ENCODE measurements around the gene AP2M1.

- TF ChIP-seq CTCF (IDR thresholded peaks at IDR 0.05) = no peak
- TF ChIP-seq POLR2A (IDR thresholded peaks at IDR 0.05; ENCODE audit: low read depth) = no peak
- TF ChIP-seq POLR2AphosphoS5 (IDR thresholded peaks at IDR 0.05) = no peak
- no peak for TF ChIP-seq EP300 (IDR thresholded peaks at IDR 0.05)
Measured at GRCh38 chr3:184209146-184209923, 34.7 kb downstream of the AP2M1 start.

Measured in esophagus muscularis mucosa (tissue), 4 donors.